Fibroblast of skin of abdomen (primary cell): Measurements from ENCODE around the gene ECHS1.
"Not testable (repeated sequence)": the region's sequence is repeated elsewhere in the genome, so short reads cannot be mapped to it uniquely, and the experiment has no call there.

Experiments used
- DNase-seq: peaks from one replicate; pipeline ENCODE4 v3.0.0-alpha.2; 2013

Gene ECHS1

DNA sequence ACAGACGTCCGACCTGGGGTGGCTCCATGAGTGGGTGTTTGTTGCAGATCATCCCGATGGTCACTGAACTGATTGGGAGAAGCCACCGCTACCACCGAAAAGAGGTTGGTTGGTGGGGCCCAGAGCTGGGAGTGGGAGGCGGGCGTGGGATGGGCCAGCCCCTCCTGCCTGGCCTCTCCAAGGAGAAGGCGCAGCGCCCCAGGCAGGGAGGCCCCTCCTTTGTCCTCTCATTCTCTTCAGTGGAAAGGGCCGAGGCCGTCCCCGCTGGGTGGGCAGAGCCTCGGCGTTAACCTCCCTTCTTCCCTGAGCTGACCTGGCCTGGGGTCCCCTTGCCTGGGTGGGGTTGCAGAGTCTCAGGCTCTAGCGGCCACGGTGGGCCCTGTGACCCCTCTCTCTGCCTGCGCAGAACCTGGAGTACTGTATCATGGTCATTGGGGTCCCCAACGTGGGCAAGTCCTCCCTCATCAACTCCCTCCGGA, 26.0 kb upstream of the ECHS1 start:
- DNase-seq, result no peak

DNA sequence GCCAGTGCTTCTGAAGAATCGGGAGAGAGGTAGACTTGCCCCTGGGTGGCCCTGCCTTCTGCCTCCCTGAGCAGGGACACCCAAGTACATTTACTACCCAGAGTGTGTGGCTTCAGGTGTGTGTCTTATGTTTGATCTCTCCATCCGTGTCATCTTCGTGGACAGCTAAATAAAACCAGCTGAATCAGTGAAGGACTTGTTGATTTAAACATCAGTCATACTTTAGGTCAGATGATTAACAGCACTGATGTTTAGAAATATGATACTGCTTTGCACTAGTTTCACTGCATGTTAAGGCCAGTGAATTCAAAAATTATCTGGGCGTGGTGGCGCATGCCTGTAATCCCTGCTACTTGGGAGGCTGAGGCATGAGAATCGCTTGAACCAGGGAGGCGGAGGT, 24.8 kb upstream of the ECHS1 start:
- no peak for DNase-seq

DNA sequence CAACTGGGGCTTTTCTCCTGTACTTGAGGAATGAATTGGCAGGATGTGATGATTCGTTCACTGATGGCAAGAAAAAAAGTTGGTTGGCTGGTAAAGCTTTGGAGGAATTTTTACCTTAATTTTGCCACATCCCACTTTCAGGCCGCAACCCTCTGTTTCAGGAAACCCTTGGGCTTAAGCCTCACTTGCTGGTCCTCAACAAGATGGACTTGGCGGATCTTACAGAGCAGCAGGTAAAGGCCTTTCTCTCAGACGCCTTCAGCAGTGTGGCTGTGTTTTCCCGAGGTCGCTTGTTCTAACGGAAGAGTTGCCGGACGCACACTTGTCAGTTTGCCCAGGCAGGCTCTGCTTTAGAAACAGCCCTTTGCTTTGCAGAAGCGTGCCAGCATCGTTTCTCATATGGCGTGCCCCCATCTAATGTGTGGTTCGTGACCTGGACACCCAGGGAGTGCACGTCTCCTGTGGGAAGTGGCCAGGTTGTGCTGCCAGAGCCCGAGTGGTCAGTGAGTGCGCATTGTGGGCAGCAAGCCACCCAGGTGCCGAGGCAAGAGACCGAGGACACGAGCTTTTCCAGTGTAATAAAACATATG, 23.0 kb upstream of the ECHS1 start:
- DNase-seq, result no peak

DNA sequence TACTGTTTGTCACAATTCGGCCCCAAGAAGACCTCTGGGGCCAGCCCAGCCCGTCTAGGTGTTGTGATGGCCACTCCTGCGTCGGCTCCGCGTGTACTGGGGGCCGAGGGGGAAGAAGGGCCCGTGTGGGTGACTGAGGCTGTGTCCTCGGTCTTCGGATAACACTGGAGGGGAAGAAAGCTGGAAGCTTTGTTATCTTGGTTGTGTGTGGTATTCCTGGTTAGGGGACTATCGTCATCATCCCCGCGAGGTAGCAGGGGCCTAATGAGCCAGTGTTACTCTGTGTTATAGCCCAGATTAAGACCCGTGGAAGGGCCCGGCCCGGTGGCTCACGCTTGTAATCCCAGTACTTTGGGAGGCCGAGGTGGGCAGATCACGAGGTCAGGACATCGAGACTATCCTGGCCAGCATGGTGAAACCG, 21.7 kb upstream of the ECHS1 start:
- no peak for DNase-seq

DNA sequence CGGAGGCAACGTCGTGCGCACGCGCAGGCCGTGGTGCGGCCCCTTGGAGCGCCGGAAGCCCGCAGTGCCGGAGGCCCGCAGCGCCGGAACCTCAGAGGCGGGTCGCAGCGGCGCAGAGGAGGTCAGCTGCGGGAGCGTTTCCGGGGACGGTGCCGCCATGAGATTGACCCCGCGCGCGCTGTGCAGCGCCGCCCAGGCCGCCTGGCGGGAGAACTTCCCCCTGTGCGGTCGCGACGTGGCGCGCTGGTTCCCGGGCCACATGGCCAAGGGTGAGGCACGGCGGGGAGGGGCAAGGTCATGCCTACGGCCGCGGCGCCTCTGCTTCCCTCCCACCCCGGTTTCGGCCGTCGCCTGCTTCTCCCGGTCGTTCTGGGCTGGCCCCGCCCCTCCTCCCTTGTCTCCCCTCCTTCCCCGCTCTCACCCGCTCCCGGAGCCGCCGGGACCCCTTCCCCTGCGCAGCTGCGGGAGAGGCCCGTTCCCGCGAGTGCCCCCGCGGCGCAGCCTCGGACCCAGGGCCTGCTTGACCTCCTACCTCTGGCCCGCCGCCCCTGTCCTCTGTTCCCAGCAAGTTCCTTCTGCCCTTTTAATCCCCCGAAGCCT, 21.0 kb upstream of the ECHS1 start, which contains the start of gene MTG1:
MTG1 (plus strand) TSS at position 94 of the 600 bp plus-strand sequence; CDS start at position 158, 64 bp downstream.
- DNase-seq, result peak; percentile 92

DNA sequence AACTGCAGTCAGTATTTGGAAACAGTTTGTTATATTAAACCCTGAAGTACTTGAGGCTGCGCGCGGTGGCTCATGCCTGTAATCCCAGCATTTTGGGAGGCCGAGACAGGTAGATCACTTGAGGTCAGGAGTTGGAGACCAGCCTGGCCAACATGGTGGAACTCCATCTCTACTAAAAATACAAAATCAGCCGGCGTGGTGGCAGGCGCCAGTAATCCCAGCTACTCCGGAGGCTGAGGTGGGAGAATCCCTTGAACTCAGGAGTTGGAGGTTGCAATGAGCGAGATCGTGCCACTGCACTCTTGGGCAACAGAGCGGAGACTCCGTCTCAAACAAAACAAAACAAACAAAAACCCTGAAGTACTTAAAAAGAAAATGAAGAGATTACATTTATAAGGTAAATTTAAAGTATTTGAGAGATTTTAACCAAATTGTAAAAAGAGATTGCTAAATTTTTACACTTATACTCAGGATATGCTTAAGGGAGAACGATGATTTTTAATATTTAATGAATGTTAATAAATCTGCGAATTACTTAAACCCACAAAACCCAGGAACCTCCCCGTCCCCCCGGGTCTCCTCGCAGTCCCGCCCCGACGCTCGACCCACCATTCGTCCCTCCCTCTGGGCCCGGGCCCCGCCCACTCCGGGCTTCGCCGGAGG, 20.4 kb upstream of the ECHS1 start:
- no peak for DNase-seq

DNA sequence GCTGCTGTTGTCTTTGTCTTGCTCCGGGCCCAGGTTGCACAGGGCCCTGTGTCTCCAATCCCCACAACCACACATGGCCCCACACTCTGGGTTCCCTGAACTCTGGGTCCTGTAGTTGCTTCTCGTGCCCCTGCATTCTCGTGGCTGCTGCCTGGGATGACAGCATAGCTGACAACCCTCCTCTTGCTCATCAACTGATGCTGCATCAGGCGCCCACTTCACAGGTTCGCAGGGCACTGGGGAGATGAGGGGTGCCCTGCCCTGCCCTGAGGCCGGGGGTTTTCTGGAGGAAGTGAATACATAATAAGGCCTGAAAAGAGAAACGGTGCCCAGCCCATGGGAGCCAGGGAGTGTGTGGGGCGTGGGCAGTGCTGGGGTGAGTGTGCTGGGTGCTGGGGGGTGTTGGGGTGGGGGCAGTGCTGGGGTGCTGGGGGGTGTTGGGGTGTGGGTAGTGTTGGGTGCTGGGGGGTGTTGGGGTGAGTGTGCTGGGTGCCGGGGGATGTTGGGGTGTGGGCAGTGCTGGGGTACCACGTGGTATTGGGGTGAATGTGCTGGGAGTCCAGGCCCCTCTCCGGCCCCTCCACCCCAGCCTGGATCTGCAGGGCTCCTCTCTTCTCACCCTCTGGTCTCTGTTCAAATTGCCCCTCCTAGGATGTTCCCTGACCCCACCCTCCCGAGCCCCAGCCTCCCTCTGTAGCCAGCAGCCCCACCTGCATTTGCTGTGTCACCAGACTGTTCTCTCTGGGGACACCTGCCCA, 18.8 kb upstream of the ECHS1 start:
- no peak for DNase-seq

DNA sequence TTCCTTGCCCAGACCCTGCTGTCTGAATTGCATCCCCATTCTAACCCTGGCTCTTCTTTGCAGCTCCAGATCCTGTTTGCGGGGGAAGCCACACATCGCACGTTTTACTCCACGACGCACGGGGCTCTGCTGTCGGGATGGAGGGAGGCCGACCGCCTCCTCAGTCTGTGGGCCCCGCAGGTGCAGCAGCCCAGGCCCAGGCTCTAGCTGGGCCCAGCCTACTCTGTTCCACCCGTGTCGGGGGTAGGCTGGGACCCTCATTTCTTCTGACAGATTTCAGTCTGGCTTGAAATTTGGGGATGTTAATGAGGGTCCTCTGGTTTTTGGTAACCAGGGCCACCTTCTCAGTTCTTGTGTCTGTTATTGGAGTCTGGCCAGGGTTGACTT, 18.1 kb upstream of the ECHS1 start:
- no peak for DNase-seq

DNA sequence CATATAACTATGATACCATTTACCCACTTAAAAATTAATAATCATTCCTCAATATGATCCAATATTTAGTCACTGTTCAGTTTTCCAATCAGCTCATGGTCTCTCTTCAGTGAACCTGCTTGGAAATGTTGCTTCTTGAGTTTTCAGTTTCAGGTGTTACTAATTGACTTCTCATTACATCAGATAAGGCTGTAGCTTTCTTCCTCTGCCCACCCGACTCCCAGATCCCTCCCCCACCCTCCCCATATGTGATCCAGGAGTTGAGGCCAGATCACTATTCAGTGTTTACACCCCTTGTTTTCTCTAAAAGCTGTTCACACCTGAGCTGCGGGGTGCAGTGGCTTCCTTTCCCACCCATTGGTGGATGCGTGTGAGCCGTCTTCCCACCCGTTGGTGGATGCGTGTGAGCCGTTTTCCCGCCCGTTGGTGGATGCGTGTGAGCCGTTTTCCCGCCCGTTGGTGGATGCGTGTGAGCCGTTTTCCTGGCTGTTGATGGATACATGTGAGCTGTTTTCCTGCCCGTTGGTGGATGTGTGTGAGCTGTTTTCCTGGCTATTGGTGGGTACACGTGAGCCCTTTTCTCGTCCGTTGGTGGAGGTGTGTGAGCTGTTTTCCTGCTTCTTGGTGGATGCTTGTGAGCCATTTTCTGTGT, 17.6 kb upstream of the ECHS1 start:
- DNase-seq, result no peak

DNA sequence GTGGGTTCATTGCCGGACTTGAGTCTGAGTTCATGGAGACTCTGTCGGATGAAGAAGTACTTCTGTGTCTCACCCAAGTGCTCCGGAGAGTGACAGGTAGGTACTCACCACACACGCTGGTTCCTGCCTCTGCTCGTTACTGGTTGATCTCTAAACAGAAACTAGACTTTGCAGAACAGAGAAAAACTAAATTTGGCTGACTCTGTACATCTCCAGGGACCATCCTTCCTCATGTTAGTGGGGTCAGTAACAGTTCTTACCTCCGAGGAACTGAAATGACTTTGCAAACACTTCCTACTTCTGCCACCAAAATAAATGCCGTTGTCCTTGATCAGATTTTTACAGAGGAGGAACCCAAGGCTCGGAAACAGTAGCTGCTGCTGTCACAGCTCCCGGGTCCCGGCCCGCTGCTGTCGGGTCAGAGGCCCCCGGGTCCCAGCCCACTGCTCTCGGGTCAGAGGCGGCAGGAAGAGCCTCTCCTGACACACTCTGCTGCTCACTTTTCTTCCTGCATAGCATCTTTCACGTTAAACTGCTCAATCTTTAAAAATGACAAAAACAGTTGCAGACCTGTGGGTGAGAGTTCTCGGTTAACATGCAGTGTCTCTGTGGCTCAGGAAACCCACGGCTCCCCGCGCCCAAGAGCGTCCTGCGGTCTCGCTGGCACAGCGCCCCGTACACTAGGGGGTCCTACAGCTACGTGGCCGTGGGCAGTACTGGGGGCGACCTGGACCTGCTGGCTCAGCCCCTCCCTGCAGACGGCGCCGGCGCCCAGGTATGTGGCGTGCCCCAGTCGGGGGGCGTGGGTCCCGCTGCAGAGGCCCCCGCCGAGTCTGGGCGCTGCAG, 16.0 kb upstream of the ECHS1 start:
- DNase-seq, result no peak

DNA sequence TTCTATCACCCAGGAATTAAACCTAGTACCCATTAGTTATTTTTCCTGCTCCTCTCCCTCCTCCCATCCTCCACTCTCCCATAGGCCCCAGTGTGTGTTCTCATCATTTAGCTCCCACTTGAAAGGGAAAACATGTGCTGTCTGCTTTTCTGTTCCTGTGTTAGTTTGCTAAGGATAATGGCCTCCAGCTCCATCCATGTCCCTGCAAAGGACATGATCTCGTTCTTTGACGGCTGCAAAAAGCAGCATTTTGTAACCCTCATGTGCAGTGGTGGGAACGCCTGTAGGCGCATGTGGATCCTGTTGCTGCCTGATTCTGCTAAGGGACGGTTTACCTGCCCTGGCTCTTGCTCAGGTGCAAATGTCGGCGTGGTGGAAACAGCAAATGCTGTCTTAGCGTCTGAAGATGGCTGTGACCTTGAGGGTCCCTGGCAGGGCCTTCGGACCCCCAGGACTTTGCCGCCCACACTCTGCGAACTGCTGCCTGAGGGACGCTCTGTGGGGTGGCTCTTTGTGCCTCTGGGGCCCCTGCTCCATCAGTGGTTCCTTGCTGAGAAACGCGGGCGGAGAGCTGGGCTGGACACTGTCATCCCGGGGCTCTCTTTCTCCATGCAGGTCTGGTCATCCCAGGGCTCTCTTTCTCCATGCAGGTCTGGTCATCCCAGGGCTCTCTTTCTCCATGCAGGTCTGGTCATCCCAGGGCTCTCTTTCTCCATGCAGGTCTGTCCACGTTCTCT, 15.2 kb upstream of the ECHS1 start:
- no peak for DNase-seq

DNA sequence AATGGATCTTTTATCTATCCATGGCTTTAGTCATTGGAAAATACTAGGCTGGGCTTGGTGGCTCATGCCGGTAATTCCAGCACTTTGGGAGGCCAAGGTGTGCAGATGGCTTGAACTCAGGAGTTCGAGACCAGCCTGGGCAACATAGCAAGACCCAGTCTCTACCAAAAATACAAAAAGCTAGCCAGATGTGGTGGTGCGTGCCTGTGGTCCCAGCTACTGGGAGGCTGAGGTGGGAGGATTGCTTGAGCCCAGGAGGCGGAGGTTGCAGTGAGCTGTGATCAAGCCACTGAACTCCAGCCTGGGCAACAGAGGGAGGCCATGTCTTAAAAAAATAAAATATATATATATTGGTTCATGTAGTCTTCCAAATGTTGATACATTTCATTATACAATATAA, 13.8 kb upstream of the ECHS1 start:
- not testable (repeated sequence) for DNase-seq

DNA sequence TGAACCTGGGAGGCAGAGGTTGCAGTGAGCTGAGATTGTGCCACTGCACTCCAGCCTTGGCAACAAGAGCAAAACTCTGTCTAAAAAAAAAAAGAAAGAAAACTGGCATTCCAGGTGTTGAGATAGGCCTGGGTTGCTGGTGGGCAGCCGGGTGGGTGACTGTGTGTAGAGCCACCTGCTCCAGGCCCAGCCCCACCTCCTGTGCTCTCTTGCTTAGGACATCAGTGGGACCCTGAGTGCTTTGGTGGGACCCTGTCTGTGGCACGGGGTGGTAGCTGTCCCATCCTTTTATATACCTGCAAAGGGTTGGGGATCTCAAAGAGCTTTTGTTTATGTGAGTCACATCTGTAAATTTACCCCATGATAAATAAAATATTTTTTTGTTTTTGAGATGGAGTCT, 12.1 kb upstream of the ECHS1 start:
- DNase-seq, result no peak

DNA sequence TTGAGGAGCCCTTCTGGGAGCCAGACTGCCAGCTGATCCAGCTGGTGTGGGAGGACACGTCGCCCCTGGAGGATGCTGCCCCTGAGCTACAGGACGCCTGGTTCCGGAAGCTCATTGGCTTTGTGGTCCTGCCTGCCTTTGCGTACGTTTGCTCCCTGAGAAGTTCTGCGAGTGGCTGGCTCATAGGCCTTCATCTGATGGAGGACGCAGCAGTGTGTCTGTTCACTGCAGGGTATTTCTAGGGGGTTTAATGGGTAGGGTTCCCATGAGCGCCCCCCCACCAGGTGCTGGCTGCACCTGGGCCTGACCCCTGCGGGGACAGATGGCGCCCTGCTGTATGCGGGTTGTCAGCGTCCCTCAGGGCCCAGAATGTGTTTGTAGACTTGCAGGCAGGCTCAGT, 10.9 kb upstream of the ECHS1 start:
- DNase-seq, result no peak

DNA sequence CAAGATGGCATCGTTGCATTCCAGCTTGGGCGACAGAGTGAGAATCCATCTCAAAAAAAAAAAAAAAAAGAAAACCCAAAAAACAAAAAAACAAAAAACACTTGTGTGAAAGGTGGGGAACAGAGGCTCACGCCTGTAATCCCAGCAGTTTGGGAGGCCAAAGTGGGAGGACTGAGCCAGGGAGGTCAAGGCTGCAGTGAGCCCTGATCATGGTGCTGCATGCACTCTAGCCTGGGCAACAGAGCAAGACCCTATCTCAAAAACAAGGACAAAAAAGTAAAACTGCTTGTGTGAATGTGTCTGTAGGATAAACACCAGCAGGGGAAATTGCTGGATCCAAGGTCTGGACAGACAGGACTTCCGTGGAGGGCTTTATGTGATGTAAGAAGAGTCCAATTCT, 10.4 kb upstream of the ECHS1 start:
- no peak for DNase-seq

DNA sequence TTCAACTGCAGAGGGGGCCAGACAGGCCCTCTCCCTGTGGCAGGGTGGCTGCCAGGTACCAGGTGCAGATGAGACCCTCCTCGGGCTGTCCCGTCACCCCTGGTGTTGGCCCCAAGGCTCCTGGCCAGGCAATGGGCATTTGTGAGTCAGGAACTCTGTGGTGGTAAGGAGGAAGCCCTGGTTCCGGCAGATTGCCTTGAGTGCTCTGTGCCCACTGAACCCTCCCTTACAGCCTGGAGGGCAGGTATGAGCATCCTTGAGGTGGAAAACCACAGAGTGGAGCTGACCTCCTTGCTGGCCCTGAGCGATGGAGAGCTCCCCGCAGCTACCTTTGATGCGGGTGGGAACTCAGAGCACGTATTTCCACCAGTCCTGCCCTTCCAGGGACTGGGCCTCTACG, 7.9 kb upstream of the ECHS1 start:
- no peak for DNase-seq

DNA sequence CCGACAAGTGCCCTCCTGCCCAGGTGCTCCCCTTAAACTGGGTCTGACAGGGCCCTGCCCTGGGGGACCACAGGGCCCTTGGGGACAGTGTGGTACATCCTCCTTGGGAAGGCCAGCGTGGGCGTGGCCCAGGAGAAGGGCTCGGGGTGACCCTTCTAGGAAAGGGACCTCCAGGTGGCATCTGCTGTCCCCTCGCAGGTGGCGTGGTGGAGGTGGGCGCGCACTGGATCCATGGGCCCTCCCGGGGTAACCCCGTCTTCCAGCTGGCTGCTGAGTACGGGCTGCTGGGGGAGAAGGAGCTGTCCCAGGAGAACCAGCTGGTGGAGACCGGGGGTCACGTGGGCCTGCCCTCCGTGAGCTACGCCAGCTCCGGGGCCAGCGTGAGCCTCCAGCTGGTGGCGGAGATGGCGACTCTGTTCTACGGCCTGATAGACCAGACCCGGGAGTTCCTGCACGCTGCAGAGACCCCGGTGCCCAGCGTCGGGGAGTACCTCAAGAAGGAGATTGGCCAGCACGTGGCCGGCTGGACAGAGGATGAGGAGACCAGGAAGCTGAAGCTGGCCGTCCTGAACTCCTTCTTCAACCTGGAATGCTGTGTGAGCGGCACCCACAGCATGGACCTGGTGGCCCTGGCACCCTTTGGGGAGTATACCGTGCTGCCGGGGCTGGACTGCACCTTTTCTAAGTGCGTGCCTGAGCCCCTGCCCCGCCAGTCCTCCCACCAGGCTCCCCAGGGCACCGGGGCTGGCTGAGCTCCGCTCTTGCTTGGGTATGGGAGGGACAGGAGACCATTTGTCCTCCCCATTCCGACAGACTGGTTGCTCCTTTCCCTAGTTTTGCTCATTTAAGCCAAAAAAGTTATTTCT, 6.9 kb upstream of the ECHS1 start:
- DNase-seq, result no peak

DNA sequence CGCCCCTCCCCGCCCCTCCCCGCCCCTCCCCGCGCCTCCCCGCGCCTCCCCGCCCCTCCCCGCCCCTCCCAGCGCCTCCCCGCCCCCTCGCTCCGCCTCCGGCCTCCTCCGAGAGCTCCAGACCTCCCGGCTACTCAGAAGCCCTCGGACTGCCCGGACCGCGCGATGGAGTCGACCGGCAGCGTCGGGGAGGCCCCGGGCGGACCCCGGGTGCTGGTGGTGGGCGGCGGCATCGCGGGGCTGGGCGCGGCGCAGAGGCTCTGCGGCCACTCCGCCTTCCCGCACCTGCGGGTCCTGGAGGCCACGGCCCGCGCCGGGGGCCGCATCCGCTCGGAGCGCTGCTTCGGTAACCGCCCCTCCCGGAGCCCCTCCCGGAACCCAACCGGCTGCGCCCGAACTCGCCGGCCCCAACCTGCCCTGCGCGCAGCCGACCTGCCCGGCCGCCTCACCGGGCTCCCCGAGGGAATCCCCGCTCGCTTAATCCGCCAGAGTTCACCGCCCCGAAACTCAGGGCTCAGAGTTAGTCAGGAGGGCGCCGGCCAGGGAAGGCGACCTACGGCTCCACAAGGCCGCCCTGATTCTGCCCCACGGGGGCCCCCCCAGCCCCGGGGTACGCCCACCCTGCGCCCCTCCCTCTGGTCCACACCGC, 6.1 kb upstream of the ECHS1 start, which contains the start of gene PAOX:
PAOX (plus strand) TSS at position 111 of the 649 bp plus-strand sequence; CDS start at position 166, 55 bp downstream.
- peak; percentile 52 for DNase-seq
